GM18526 (cell line): ENCODE results near the gene FOXR1.

ENCODE experiments used
- POLR2A ChIP-seq: IDR thresholded peaks from 3 replicates; pipeline ENCODE4 v1.6.1; 2011; ENCODE audit not compliant: insufficient read length; ENCODE audit errors: extremely low read depth

The FOXR1 gene

DNA sequence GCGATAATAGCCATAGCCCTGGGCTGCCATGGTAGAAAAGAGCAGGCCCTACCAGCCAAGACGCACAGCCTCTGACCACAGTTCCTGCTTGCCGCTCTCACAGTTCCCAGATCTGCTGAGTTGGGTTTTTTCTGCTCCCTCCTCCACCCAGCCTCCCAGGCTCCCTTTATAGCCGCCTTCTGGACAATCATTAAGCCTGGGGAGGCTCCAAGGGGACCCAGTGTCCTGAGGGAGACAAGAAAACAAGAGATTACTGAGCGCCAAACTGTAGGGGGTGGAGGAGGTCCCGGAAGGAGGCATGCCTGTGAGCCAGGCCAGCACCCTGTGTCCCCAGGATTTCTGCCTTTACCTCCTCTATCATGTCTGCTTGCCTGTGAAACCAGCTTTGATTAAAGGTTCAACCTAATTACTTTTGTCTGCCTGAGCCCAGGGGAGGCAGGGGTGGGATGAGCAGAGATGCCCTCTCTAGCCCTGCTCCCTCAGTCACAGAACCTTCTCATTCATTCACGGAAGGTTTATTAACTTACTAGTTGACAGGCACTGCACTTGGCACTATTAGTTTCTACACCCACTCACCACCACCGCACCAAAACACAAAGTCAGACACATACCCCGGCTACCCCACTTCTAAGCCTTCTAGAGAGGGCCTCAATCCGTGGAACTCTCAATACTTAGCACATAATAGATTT lies 57.9 kb downstream of the FOXR1 start:
- no peak for TF ChIP-seq POLR2A

DNA sequence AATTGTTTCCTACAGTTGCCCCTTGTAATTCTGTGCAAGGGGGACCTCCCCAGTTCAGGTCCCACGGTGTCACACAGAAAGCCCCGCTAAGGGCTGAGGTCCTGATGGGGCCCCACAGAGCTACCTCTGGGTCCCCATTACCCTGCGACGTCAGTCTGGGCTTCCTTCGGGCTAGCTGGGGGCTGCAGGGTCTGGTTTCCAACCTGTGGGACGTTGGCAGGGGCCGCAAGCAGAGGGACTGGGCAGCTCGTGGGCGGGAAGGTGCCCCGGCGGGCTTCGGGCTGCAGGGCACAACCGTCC lies 58.4 kb downstream of the FOXR1 start:
- no peak for TF ChIP-seq POLR2A

DNA sequence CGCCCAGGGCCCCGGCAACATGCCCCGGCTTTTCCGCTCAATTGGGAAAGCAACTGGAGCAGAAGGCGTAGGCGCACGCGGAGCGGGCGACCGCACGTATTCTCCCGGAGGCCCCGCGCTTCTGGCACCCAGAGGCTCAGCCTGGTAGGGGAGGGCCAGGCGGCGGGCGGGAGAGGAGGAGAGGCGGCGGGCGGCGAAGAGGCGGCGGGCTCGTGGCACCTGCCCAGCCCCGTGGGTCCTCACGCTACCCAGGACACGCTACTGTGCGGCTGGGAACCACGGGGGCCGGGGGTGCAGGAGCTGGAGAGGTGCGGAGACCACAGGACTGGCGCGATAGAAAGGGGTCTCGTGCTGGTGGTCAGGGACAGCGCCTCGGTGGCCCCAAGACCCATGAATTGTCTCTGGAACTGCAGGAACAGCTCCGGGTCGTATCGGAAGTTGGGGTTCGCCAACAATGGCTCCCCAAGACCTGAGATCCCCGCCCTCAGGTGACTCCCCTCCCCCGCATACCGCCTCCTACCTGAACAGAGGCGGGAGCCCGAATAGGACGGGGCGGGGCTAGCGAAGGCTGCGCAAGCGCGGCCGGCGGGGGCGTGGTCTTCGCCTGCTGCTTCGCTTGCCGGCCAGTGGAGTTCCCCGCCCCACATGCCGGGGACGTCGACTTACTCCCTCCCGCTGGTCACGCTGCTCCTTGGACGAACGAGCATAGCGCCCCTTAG lies 58.9 kb downstream of the FOXR1 start, which contains the start of gene SLC37A4:
Gene SLC37A4, minus strand, starts transcription at position 549 of the 719 bp plus-strand sequence.
- TF ChIP-seq POLR2A = peak; percentile 69
